ENCODE measurements around the gene PTCD3. TPM values are rescaled to one million over a fixed set of nuclear protein-coding genes. Genes with fewer than 3 reads are reported as not detected.

PTCD3 gene
- total RNA-seq, 1 donor from 2014 or later, result 156 TPM

DNA sequence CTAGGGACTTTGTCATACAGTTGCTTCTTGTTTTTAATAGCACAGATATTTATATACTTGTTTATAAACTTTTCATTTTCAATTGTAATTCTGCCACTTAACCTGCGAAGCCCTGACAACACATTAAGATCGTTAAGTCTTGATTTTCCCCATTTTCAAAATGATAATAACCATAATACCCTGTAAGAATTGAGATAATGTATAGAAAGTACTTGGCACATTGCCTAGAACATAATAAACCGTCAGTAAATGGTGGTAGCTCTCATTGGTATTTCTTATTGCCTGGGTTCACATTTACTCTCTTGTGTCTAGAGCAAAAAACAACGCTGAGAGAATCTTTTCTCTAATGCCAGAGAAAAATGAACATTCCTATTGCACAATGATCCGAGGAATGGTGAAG lies 18.6 kb downstream of the PTCD3 start:
- no peak for DNase-seq (ENCODE audit: low spot score in 2 of 2, unreplicated experiment in 2 of 2)
- Mint-ChIP-seq H3K27ac (no peak overlapping the region), H3K36me3 (peaks cover 60% of the 10 kb centered on the region), H3K4me3 (no peak overlapping the region), H3K27me3 (ENCODE audit: low read depth) (no peaks in the 10 kb centered on the region), H3K4me1 (no peaks in the 10 kb centered on the region), H3K9me3 (no peaks in the 10 kb centered on the region)
- TF ChIP-seq, protein P1, sequence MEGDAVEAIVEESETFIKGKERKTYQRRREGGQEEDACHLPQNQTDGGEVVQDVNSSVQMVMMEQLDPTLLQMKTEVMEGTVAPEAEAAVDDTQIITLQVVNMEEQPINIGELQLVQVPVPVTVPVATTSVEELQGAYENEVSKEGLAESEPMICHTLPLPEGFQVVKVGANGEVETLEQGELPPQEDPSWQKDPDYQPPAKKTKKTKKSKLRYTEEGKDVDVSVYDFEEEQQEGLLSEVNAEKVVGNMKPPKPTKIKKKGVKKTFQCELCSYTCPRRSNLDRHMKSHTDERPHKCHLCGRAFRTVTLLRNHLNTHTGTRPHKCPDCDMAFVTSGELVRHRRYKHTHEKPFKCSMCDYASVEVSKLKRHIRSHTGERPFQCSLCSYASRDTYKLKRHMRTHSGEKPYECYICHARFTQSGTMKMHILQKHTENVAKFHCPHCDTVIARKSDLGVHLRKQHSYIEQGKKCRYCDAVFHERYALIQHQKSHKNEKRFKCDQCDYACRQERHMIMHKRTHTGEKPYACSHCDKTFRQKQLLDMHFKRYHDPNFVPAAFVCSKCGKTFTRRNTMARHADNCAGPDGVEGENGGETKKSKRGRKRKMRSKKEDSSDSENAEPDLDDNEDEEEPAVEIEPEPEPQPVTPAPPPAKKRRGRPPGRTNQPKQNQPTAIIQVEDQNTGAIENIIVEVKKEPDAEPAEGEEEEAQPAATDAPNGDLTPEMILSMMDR (IDR thresholded peaks at IDR 0.05; ENCODE audit: unreplicated experiment), result no peak

DNA sequence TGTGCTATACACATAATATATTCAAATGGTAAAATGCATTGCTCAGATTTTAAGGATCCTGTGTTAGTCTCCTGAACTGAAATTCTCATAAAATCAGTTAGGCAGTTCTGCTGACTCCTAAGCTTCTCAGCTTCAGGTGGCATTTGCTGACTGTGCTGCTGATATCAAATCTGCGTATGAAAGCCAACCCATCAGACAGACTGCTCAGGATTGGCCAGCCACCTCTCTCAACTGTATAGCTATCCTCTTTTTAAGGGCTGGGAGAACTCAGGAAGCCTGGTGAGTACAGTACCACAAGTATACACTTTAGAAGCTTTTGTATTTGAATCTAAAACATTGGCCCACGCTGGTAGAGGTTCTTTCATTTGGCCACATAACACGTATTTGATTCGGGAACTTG lies 28.7 kb downstream of the PTCD3 start:
- TF ChIP-seq, protein P1 (IDR thresholded peaks at IDR 0.05; ENCODE audit: unreplicated experiment), result no peak
- H3K27me3 Mint-ChIP-seq (ENCODE audit: low read depth), result no peaks in the 10 kb centered on the region
- H3K36me3 Mint-ChIP-seq, result peaks cover 71% of the 10 kb centered on the region
- no peaks in the 10 kb centered on the region for H3K9me3 Mint-ChIP-seq
- H3K27ac Mint-ChIP-seq, result no peak overlapping the region
- H3K4me3 Mint-ChIP-seq, result no peak overlapping the region
- DNase-seq (ENCODE audit: low spot score in 2 of 2, unreplicated experiment in 2 of 2), result no peak
- H3K4me1 Mint-ChIP-seq, result no peaks in the 10 kb centered on the region

DNA sequence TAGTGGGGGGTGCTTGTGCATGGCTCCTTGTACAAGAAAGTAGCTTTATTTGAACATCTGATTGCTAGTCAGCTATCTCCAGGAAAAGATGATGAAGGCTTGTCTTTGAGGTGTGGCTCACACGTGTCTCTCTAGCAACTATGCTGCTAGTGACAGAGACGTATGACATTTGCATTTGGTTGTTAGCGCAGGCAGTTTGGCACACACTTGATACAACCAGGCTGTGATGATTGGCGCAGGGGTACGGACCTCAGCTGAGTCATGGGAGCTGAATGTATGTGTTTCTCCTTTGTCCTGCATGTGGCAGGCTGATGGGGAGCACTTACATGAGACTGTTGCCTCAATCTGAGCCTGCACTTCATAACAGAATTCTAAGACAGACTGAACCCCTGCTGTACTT lies 29.6 kb downstream of the PTCD3 start:
- H3K36me3 Mint-ChIP-seq, result peaks cover 73% of the 10 kb centered on the region
- TF ChIP-seq, protein P1 (IDR thresholded peaks at IDR 0.05; ENCODE audit: unreplicated experiment), result no peak
- H3K27ac Mint-ChIP-seq, result no peak overlapping the region
- H3K4me1 Mint-ChIP-seq, result no peaks in the 10 kb centered on the region
- H3K27me3 Mint-ChIP-seq (ENCODE audit: low read depth), result no peaks in the 10 kb centered on the region
- H3K9me3 Mint-ChIP-seq, result no peaks in the 10 kb centered on the region
- no peak for DNase-seq (ENCODE audit: low spot score in 2 of 2, unreplicated experiment in 2 of 2)
- no peak overlapping the region for H3K4me3 Mint-ChIP-seq

DNA sequence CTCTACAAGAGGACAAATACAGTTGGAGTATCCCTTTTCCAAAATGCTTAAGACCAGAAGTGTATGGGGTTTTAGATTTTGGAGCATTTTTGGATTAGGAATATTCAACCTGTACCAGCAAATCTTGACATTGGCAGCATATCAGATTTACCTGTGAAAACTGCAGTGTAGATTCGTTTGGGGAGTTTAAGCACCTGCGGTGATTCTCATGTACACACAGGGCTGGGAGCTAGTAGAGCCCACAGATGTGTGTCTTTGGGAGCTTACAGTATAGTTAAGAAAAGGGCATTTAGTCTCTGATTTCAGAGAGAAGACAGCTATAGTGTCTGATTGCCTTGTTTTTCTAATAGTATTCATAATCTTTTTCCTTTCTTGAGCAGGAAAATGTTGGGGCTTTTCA lies 30.1 kb downstream of the PTCD3 start:
- Mint-ChIP-seq H3K9me3 (no peaks in the 10 kb centered on the region), H3K4me1 (no peaks in the 10 kb centered on the region)

DNA sequence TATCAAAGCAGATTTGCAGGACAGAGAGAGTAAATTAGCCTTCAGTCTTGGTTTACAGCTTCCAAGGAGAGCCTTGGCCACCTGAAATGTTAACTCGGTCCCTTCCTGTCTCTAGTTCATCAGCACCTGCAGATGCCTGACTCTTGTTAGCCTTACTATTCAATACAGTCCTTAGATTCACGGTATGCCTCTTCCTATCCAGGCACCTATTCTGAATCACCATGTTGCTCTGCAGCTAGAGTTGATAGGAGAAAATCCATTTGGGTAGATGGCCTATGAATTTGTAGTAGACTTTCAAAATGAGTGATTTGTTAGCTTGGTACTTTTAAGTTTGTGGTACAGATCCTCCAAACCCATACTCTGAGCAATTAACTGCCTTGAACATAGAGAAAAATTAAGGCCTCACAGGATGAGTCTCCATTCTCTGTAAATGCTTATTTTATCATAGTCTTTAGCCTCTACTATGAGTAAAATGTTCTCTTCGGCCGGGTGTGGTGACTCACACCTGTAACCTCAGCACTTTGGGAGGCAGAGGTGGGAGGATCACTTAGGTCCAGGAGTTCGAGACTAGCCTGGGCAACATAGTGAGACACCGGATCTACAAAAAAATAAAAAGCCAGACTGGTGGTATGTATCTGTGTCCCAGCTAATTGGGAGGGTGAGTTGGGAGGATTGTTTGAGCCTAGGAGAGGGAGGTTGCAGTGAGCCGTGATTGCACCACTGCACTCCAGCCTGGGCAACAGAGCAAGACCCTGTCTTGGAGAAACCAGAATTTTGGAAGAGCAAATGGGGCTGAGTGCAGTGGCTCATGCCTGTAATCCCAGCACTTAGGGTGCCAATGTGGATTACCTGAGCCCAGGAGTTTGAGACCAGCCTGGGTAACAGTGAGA lies 32.9 kb downstream of the PTCD3 start:
- Mint-ChIP-seq H3K27me3 (ENCODE audit: low read depth) (no peaks in the 10 kb centered on the region), H3K36me3 (peaks cover 67% of the 10 kb centered on the region), H3K4me3 (no peak overlapping the region), H3K9me3 (no peaks in the 10 kb centered on the region), H3K27ac (no peak overlapping the region), H3K4me1 (no peaks in the 10 kb centered on the region)
- DNase-seq (ENCODE audit: low spot score in 2 of 2, unreplicated experiment in 2 of 2), result no peak
- TF ChIP-seq, protein P1 (IDR thresholded peaks at IDR 0.05; ENCODE audit: unreplicated experiment), result no peak

More for the DNA sequence above, 30.1 kb downstream of the PTCD3 start:
- no peaks in the 10 kb centered on the region for H3K27me3 Mint-ChIP-seq (ENCODE audit: low read depth)
- DNase-seq (ENCODE audit: low spot score in 2 of 2, unreplicated experiment in 2 of 2), result no peak
- H3K4me3 Mint-ChIP-seq, result no peak overlapping the region
- H3K27ac Mint-ChIP-seq, result no peak overlapping the region
- TF ChIP-seq, protein P1 (IDR thresholded peaks at IDR 0.05; ENCODE audit: unreplicated experiment), result no peak
- peaks cover 70% of the 10 kb centered on the region for H3K36me3 Mint-ChIP-seq

Measured in mesothelial cell of epicardium (in vitro differentiated cells).